GM19467 (cell line): ENCODE measurements around the gene SNAPC2.
"Not testable (repeated sequence)": the region's sequence is repeated elsewhere in the genome, so short reads cannot be mapped to it uniquely, and the experiment has no call there.

ENCODE experiments used
- ATAC-seq: cut with Tn5 transposase; IDR thresholded peaks from one replicate; pipeline ENCODE4 v1.9.1; 2021; ENCODE audit warnings: mild to moderate bottlenecking, moderate library complexity; ENCODE audit not compliant: unreplicated experiment

The SNAPC2 gene

DNA sequence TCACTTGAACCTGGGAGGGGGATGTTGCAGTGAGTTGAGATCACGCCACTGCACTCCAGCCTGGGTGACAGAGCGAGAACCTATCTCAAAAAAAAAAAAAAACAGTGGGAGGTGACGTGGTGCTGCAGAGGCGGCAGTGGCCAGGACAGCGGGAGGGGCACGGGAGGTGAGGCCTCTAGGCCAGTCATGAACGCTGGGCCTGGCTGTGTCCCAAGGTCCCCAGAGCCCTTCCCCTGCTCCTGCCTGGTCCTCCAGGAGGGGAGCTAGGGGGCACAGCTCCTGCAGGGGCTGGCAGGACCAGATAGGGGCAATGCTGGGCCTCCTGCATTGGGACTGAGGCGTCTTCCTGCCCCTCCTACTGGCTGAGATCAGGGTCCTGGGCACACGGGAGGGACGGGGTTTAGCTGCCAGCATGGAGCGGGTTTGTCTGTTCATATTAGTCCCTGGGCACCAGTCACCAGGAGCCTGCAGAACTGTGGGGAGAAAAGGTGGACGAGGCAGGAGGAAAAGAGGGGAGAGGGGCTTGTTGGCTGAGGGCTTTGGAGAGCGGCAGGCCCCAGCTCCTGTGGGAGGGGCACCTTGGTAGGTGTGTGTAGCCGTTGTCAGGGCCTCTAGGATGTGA lies 11.9 kb upstream of the SNAPC2 start:
- no peak for ATAC-seq

DNA sequence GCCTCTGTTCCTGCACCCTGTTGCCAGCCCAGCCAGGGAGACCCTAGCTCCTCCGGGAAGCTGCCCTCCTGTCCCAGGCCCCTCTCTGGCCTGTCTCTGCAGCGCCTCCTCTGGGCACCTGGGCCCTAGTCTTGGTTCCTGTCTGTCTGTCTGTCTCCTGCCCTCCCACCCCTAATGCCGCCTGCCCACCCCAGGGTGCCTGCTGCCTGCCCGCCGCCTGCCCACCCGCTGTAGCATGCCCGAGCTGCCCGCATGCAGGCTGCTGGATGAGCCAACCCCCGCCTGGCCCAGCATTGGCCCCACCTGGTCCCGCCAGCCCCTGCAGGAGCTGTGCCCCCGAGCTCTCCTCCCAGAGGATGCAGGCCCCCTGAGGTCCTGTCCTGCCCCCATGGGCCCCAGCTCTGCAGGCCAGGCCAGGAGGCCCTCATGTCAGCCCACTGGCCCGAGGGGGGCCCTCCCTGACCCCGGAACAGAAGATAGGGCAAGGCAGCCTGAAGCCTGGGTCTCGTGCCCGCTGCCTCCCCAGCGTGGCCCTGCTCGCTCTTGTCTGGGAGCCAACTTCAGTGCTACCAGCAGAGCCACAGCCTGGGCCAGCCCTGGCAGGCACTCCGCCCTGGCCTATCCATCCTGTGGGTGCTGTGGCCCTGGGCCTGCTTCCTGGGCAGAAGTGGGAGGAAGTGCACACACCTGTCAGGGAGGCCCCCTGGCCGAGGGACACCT lies 11.2 kb upstream of the SNAPC2 start:
- ATAC-seq: no peak

DNA sequence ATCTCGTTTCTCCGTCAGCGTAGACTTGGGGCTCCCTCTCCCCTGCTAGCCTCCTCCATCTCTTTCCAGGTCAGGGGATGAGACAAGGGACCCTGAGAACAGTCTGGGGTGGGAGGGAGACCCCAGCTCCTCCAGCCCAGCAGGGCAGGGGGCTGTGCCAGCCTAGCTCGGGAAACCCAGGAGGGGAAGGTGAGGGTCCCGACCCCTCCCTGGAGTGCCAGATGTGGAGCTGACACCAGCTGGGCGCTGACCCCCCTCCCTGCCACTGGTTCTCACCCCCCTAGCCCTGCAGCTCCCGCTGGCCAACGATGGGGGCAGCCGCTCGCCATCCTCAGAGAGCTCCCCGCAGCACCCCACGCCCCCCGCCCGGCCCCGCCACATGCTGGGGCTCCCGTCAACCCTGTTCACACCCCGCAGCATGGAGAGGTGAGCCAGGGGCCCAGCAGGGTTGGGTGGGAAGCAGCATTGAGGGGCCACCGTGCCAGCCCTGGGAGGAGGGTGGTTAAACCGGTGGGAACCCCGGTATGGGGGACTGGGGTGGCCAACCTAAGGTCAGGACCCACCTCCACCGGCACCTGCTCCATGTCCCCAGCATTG lies 10.6 kb upstream of the SNAPC2 start:
- no peak for ATAC-seq

DNA sequence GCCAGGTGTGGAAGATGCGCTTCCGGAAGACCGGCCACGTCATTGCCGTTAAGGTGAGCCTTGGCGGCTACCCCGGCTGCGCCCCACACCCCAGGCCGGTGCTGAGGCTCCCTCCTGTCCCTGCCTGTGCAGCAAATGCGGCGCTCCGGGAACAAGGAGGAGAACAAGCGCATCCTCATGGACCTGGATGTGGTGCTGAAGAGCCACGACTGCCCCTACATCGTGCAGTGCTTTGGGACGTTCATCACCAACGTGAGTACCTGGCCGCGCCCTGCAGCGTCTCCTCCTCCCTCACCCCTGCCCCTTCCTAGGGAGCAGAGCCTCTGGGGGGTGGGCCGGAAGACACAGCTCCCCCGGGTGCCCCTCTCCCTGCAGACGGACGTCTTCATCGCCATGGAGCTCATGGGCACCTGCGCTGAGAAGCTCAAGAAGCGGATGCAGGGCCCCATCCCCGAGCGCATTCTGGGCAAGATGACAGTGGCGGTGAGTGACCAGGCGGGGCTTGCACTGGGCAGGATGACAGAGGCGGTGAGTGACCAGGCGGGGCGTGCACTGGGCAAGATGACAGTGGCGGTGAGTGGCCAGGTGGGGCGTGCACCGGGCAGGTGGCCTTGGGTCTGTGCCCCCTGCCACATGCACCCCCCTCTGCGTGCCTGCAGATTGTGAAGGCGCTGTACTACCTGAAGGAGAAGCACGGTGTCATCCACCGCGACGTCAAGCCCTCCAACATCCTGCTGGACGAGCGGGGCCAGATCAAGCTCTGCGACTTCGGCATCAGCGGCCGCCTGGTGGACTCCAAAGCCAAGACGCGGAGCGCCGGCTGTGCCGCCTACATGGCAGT lies 9.6 kb upstream of the SNAPC2 start:
- ATAC-seq: no peak

DNA sequence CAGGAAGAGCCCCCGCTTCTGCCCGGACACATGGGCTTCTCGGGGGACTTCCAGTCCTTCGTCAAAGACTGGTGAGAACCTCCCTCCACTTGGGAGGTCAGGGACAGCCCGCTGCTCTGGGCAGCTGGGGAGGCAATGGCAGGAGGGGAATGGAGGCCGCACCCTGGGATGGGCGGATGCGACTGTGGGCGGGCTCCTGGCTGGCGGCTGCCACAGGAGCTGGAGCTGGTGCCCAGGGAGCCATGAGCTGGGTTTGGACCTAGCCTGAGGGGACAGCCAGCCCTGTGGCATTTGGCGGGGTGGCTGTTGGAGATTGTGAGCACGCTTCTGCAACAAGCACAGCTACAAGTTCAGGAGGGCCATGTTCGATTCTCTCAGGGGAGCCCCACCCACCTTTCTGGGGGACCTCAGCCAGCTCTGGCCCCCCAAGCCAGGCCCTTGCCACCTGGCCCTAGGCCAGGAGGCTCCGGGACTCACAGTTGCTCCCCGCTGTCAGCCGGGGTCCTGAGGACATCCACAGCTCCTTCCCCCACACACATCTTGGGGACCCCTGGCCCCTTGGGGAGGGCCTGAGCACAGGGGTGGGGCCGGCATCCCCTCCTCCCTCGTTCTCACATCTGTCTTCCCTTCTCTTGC lies 8.5 kb upstream of the SNAPC2 start:
- ATAC-seq: no peak

DNA sequence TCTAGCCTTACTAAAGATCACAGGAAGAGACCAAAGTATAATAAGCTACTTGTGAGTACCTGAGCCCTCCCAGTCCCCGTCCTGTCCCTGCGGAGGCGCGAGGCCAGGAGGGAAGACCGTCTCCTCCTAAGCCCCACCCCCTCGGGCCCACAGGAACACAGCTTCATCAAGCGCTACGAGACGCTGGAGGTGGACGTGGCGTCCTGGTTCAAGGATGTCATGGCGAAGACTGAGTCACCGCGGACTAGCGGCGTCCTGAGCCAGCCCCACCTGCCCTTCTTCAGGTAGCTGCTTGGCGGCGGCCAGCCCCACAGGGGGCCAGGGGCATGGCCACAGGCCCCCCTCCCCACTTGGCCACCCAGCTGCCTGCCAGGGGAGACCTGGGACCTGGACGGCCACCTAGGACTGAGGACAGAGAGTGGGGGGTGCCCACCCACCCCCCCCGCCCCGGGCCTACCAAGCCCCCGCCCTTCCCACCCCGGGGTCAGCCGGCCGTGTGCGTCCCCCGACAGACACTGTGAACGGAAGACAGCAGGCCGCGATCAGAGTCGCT lies 7.9 kb upstream of the SNAPC2 start:
- ATAC-seq: no peak

DNA sequence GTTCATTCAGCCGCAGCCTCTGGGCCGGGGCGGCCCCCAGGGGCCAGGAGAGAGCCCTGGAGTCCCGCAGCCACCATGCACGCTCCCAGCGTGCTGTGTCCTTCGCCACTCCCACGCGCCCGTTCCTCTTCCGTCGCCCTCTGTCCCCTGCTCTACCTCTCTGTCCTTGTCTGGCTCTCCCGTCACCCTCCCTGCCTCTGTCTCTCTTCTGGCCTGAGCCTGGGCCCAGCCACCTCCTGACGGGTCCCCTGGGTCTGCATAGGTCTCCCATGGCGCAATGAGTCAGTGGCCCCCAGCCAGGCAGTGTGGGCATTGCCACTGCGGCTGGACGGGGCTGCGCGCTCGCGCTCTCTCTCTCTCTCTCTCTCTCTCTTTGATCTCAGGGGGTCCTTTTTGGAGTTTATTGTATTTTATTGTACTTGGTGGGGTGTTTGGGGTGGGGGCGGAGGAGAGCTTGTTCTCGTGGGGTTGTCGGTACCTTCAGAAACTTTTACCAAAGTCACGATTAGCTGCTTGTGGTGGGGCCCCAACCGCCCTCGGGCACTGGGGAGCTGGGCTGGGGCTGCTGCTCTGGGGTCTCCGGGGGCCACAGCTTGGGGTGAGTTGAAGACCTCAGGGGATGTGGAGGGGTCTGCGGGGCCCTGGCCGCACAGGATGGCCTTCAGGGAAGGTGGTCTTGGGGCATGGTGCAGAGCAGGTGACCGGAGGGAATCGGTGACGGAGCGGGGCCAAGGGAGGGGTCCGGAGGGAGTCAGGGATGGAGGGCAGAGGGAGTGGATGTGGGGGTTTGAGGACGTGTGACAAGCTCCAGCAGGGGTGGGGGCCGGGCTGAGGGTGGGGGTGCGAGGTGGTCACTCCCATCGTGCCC lies 7.2 kb upstream of the SNAPC2 start:
- no peak for ATAC-seq

DNA sequence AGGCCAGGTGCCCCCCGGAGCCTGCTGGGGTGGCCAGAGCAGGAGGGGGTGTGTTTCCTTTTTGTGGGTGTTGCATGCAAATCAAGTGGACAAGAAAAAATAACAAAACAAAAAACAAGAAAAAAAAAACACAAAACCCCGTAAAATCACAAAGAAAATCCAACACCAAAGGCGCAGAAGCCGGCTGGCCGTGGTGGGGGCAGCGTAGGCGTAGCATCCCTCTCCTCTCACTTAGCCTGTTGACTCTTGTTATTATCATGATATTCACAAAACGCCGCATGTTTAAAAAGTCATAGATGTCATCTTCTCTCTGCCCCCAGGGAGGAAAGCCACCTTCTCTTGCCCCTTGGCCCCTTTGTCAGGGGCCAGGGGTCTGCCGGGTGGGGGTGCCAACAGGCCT lies 6.5 kb upstream of the SNAPC2 start:
- no peak for ATAC-seq

DNA sequence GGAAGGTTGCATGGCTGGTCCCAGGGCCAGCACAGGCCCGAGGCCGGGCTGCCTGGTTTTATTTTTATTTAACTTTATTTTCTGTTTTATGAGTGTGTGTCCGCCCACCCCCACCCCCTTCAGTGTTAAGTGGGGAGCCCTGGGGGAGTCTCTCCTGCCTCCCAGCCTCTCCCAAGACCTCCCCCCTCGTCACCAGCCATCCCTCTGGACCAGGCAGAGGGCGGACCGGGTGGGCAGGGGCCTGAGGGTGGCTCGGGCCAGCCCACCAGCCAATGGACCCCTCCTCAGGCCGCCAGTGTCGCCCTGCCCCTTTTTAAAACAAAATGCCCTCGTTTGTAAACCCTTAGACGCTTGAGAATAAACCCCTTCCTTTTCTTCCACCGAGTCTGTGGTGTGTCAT lies 6.0 kb upstream of the SNAPC2 start:
- ATAC-seq: no peak

DNA sequence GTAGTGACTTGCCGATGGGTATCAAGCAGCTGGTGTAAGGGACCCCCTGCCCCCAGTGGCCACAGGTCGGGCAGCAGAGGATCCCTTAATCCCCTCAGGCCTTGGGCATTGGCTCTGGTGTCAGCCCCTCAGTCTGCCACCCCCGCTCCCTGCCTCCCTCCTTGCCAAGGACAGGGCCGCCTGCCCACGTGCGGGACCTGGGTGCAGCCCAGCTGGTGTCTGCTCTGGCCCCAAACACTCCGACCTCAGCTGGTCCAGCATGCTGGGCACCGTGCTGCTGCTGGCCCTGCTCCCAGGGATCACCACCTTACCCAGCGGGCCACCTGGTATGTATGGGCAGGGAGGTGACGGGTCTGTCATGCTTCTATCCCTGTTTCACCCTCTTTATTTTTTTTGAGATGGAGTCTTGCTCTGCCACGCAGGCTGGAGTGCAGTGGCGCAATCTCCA lies 5.5 kb upstream of the SNAPC2 start, which contains the start of gene TGFBR3L:
Gene TGFBR3L (plus strand): TSS at position 233 of the 448 bp plus-strand sequence.
- ATAC-seq: no peak

DNA sequence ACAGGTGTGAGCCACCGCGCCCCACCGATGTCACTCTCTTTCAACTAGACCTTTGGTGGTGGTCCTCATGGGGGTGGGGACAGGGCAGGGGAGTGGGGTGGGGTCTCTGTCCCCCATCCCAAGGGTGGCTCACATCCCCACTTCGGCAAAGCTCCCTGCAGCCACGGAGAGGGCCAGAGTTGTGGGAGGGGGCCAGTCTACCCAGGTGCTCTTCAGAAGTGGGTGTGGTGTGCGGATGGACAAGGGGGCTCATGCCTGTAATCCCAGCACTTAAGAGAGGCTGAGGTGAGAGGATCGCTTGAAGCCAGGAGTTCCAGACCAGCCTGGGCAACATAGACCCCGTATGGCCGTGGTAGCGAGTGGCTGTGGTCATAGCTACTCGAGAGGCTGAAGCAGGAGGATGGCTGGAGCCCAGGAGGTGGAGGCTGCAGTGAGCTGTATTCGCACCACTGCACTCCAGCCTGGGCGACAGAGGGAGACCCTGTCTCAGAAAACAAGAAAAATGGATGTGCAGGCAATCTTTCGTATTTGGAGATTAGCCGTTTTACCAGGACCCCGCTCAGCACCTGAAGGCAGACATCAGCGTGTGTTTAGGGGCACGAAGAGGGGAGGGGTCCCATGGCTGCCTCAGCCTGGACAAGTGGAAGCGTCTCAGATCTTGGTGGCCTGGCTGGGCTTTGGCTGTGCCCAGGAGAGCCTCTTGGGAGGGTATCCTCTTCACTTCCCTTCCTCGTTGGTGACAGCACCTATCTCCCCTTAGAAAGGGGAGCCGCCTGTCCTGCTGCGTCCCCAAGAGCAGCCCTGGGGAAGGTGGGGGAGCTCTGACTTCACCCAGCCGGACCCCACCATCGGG lies 4.7 kb upstream of the SNAPC2 start:
- no peak for ATAC-seq

DNA sequence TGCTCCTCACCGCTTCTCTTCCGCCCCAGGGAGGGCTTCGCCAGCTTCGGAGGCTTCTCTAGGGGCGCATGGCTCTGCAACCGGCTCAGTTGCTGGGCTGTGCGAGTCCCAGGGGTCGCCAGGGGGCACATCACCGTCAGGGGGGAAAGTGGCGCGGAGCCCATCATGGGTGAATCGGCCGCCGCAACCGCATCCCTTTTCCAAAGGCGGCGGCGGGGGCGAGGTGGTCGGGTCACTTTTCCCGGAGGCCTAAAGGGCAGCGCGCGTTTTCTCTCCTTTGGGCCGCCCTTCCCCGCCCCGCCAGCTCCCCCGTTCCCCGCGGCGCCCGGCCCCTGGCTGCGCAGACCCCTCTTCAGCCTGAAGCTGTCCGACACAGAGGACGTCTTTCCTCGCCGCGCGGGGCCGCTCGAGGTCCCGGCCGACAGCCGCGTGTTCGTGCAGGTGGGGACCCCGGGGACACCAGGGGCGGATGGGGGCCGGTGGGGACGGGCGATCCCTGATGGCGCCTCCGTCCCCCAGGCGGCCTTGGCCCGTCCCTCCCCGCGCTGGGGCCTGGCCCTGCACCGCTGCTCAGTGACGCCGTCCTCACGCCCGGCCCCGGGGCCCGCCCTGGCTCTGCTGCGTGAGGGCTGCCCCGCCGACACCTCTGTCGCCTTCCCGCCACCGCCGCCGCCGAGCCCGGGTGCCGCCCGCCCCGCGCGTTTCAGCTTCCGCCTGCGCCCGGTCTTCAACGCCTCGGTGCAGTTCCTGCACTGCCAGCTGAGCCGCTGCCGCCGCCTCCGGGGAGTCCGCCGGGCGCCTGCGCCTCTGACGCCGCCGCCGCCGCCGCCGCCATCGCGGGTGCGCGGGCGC lies 3.8 kb upstream of the SNAPC2 start:
- no peak for ATAC-seq

DNA sequence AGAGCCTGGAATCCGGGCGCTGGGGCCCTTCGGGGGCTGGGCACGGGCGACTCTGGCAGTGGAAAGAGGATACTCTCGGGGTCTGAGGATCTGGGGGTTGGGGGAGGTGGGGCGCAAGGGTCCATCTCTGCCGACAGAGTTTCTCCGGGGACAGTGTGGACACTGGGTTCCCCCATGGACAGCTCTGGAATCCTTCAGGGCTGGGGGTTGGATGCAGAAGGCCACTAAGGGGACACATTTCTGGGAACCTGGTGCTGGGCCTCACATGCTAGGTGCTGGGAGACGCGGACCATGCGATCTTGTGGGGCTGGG lies 3.2 kb upstream of the SNAPC2 start:
- ATAC-seq: no peak

DNA sequence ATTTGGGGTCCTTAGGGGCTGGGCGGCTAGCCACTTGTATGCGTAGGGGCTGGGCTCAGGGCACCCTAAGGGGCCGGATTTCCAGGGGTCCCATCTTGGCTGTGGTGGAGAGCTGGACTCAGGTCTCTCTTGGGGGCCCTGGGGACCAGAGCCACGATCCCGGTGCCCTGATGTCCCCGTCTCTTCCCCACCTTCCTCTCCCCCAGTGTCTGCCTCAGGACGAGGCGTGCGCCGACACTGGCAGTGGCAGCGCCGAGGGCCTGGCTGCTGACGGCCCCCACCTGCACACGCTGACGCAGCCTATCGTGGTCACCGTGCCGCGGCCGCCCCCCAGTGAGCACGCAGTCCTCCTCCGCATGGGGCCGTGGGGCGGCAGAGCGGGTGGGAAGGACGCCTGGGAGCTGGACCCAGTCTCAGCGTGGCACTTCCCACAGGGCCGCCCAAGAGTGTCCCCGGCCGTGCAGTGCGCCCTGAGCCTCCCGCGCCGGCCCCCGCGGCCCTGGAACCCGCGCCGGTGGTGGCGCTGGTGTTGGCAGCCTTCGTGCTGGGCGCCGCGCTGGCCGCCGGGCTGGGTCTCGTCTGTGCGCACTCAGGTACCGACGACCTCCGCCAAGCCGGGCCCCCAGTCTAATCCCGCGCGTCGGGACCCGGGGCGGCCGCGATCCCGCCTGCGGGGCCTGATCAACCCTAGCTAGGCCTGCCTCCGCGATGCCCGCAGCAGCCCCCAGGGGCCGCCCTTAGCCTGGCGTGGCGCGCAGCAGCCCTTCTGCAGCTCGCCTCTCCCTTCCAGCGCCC lies 2.7 kb upstream of the SNAPC2 start:
- no peak for ATAC-seq

DNA sequence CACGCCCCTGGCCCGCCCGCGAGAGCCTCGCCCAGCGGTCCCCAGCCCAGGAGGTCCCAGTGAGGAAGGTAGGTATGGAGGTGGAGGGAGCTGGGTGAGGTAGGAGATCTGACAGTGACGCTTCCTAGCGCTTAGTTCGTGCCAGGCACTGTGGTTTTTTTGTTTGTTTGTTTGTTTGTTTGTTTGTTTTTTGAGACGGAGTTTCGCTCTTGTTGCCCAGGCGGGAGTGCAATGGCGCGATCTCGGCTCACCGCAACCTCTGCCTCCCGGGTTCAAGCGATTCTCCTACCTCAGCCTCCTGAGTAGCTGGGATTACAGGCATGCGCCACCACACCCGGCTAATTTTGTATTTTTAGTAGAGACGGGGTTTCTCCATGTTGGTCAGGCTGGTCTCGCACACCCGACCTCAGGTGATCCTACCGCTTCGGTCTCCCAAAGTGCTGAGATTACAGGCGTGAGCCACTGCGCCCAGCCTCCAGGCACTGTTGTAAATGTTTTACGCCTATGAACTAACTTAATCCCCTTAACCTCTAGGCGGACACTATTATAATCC lies 2.0 kb upstream of the SNAPC2 start:
- not testable (repeated sequence) for ATAC-seq

DNA sequence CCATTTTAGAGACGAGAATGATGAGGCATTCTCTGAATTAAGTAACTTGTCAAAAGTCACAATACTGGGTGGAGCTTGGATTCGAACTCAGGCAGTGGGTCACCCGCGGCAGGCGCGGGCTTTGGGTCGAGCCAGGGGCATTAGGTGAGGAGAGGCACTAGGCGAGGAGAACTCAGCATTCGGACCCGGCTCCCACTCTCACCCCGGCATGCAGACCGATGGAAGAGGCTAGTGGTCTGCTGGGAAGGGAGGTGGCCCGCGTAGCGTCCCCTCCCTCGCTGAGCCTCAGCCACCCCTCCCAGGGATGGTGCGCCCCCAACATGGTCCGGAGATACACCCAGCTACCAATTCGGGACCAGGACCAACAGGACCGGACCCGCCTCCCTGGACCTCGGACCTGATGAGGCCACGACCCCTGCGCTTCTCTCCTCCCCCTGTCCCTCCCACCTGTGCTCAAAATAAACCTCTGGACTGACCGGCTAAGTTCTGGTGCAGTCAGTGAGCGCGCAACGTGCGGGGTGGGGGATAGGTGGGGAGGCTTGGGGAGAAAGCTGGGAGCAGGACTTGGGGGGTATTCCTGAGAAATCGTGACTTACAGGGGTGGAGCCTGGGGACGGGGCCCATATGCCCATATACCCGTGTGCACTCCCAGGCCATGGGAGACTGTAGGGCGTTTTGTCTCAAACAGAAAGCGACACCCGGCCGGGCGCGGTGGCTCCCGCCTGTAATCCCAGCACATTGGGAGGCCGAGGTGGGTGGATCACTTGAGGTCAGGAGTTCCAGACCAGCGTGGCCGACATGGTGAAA lies 1.3 kb upstream of the SNAPC2 start:
- no peak for ATAC-seq
